Thyroid gland (tissue), 4 donors: ENCODE results near the gene CYP19A1.

Source experiments
- CTCF ChIP-seq, 6 experiments: fragments of 200-600 bp in 3 of 6; fragments of 450-650 bp in 3 of 6; sonication (generic) in 3 of 6; IDR thresholded peaks; one replicate each; pipeline ENCODE4 v1.5.1; 2016 to 2019; ENCODE audit warnings: antibody characterized with exemption in 6 of 6, mild to moderate bottlenecking in 2 of 6, inconsistent platforms in 1 of 6, moderate library complexity in 1 of 6
- POLR2A ChIP-seq, 2 donors: fragments of 450-650 bp; IDR thresholded peaks; one replicate each; pipeline ENCODE4 v1.6.1; 2017; ENCODE audit warnings: antibody characterized with exemption in 2 of 2, mild to moderate bottlenecking in 2 of 2, moderate library complexity in 1 of 2

- no peak for TF ChIP-seq POLR2A (IDR thresholded peaks at IDR 0.05)
- no peak for TF ChIP-seq CTCF (IDR thresholded peaks at IDR 0.05)
Measured at GRCh38 chr15:51186891-51187290, 151.5 kb downstream of the CYP19A1 start.
